ENCODE data around the gene CELSR1.

CELSR1 gene

GRCh38 chr22:46350646-46351045 is 186.8 kb downstream of the CELSR1 start:
- no peak for DNase-seq

DNA sequence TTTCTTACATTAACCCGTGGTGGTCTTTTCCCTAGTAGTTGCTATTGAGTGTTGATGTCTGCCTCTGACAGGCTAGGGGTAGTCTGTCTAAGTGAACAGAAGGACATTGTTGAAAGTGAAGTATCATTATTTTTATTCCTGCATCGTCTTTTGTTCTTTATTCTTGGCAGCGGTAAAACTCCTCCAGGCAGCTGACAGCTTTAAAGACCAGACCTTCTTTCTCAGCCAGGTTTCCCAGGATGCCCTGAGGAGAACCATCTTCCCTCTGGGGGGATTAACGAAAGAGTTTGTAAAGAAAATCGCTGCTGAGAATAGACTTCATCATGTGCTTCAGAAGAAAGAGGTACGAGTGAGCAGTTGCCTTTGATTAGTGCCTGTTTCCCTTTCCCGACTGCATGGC is 187.3 kb downstream of the CELSR1 start:
- DNase-seq = no peak

- DNase-seq = no peak
Measured at GRCh38 chr22:46349681-46350080, 187.7 kb downstream of the CELSR1 start.

DNA sequence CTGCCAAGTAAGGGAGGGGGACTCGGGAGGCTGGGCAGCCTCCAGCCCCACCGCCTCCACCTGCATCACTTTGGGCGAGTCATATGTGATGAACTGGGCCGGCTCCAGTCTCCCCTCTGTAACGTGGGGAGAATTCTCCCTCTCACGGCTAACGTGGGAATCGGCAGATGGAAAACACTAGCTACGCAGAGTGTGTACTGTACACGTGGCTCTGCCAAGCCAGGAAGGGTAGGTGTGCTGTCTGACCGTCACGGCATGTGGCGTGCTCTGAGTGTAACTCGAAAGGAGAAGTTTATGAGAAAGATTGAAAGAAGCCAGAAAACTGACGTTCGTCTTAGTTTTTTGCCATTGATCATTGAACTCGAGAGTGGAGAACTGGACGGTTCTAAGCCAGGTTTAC is 188.2 kb downstream of the CELSR1 start:
- no peak for DNase-seq

GRCh38 chr22:46348099-46348695 is 189.2 kb downstream of the CELSR1 start:
- no peak for DNase-seq

GRCh38 chr22:46347646-46348045 is 189.8 kb downstream of the CELSR1 start:
- DNase-seq = no peak

- no peak for DNase-seq
Measured at GRCh38 chr22:46346680-46347405, 190.6 kb downstream of the CELSR1 start.

DNA sequence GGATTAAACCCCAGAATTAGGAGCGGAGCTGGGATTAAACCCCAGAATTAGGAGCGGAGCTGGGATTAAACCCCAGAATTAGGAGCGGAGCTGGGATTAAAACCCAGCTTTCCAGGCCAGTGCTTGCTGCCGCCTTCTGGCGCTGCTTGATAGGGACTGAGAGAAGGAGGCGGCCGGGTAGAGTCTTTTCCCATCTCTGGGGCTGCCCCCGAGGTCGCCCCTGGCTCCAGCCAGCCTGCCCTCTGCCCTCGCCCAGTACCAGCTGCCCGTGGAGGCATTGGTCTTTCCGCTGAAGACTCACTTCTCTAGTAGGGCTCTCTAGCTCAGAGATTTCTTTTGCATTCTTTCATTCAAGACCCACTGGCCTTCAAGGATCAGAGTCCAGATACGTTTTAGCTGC is 196.7 kb downstream of the CELSR1 start:
- no peak for DNase-seq

GRCh38 chr22:46339956-46340355 is 197.5 kb downstream of the CELSR1 start:
- DNase-seq = no peak

GRCh38 chr22:46338636-46339035 is 198.8 kb downstream of the CELSR1 start:
- no peak for DNase-seq

GRCh38 chr22:46337870-46338269 is 199.6 kb downstream of the CELSR1 start:
- DNase-seq = no peak

DNA sequence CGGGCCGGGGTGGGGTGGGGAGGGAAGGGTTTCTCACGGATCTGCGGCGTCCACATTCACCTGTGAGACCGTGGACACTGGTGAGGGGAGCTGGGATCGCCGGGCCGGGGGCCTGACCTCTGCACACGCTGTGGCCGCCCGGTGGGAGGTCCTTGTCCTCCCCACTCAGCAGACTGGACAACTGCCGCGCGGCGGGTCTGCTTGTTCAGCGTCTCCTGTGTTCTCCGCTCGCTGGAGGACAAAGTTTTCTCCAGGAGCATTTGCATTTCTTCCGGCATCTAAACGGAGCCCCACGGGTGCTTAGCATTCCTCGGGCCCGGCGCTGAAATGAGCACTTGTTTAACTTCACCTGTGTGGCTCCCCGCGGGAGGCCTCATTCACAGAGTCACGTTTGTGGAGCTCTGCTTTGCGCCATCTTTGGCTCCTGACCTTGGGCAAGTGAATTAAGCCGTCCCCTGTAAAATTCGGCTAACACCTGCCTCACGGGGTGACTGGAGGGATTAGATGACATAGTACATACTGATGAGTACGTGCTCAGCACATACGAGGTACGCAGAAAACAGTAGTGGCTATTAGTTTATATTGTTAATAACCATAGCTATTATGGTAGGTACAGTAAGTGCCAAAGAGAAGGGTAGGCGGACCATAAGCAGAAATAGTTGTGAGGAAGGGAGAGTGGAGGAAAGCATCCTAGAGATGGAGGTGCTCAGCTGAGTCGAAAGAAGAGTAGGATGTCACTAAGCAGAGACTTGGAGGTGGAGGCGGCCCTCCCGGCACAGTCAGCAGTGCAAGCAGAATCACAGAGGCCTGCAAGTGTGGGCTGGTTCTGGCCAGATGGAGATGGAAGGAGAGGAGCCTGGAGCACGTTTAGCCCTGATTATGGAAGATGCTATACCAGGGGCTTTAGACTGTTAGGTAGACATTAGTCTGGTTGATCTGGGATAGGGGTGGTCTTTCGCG is 201.0 kb downstream of the CELSR1 start:
- DNase-seq = peak; percentile 46

DNA sequence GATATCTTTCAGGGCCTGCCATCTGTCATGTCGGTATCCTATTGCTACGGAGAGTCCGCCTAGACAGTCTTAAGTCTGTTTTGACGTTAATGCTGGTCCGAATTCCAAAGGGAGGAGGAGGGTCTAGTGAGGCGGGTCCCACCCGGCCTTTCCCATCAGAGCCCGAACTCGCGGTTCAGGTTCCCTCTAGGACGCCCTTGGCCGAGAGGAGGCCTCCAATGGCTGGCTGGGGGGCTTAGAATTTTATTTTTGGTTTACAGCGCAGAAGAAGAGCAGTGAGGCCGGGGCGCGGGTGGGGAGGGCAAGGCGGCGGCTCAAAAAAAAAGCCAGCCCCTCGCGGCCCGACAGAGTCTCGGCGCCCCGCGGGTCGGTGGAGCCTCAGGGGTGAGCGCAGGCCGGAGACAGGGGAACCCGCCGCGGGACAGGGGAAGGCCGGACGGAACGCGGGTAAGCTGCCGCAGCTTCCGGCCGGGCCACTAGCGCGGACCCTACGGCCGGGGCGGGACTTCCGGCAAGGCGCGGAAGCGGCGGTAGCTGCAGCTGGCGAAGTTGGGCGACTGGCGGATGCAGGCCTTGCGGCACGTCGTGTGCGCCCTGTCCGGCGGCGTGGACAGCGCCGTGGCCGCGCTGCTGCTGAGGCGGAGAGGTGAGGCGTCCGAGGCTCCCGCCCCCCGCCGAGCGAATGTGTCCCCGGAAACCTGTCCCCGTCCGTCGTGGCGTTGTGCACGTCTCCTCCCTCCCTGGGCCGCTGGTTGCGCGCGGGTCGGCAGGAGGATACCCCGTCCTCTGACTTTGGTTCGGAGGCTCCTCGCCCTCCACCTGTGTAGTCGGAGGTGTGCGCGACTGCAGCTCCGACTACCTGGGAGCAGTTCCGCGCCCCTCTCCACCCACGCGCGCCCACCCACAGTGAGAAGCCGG is 202.0 kb downstream of the CELSR1 start, which contains the start of gene TRMU:
TRMU (plus strand) TSS at position 514 of the 918 bp plus-strand sequence; CDS start at position 565, 51 bp downstream.
- peak; percentile 91 for DNase-seq

DNA sequence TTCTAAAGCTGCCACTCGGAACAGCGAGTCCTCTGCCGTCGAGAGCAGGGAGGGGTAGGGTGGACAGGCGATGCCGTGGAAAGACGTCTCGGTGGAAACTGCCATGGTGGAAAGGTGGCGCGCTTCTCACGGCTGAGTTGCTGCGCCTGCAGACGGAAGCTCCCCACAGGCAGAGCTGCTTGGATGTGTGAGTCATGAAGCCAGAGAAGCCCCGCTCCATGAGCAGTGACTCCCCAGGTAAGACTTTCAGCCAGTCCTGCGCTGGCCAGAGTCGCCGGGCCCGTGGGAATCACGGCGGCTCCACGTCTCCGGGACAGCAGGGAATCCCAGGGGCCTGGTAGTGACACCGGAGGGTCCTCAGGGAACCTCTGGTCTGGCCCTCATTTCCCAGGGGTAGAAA is 205.9 kb downstream of the CELSR1 start:
- DNase-seq = no peak

DNA sequence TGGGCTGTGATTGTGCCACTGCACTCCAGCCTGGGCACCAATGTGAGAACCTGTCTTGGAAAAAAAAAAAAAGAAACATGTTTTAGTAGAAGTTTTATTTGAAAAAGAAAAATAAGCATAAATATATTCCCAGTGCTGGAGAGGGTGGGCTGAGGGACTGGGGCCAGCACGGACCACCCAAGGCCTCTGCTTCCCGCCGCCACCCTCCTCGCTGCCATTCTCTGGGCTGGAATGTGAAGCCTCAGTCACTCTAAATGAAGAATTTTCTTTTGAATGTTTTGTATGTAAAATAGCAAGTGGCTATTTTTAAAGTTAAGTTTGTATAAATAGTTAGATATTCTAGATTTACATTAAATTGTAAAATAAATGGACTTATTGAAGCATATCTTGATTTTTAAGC is 207.0 kb downstream of the CELSR1 start:
- DNase-seq = no peak

- no peak for DNase-seq
Measured at GRCh38 chr22:46329616-46330015, 207.8 kb downstream of the CELSR1 start.

DNA sequence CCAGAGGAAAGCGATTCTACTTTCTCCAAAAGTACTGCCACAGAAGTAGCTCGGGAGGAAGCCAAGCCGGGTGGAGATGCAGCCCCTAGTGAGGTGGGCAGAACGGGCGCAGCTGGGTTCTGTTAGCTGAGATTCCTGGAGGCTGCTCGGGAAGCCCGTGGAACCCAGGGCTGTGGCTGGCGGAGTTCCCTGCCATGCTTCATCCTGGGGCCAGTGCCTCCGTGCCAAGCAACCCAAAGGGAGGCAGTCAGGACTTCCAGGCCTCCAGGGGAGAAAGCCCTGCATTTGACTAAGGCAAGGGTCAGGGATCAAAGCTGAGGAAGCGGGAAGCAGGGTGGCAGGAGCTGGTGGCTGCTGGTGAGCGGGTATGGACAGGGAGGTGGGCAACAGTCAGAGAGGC is 208.6 kb downstream of the CELSR1 start:
- no peak for DNase-seq

GRCh38 chr22:46327691-46328465 is 209.5 kb downstream of the CELSR1 start:
- DNase-seq = no peak

GRCh38 chr22:46326066-46326680 is 211.2 kb downstream of the CELSR1 start:
- no peak for DNase-seq

GRCh38 chr22:46323162-46323561 is 214.3 kb downstream of the CELSR1 start:
- no peak for DNase-seq

DNA sequence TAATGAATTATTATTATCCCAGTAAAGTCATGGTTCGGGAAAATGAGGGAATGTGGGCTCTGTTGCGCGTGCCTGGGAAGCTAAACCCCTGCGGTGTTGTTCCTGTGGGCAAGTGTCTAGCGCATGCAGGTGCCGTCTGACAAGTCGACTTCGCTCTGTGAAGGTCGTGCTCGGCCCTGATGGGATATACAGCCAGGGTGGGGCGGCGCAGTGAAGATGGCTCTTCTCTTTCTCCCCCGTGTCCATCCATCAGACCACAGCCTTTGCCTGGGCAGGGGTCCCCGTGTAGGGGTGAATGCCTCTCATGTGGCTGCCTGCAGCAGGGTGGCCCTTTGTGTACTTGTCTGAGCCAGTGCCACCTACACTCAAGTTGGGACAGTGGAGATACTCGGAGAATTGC is 214.7 kb downstream of the CELSR1 start:
- DNase-seq = no peak

Data from right kidney (tissue), 1 donor.